Measurements from ENCODE around the gene MVK. TPM values are rescaled to one million over a fixed set of nuclear protein-coding genes. Genes with fewer than 3 reads are reported as not detected.

MVK gene
- total RNA-seq, 1 experiment from 2014 or later, result 50.8 TPM

DNA sequence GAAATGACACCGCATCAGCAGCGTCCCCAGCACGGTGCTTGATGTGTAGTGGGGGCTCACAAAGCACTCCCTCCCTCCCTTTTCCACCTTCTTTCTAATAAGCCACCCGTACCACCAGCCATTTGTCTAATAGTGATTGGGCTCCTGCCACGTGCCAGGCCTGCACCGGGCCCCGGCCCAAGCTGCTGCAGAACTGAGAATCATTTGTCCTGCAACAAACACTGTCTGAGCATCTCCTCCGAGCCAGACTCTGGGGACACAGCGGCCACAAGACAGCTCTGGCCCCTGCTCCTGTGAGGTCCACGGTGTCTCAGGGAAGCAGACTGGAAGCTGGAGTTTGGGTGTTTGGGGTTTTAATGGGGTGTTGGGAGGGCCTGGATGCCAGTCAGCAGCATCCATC is 43.9 kb downstream of the MVK start:
- no peaks in the 10 kb centered on the region for H3F3A ChIP-seq (ENCODE audit: insufficient read depth, low read depth)
- intact Hi-C loops (cut with micrococcal nuclease; ENCODE audit: unreplicated experiment), result no loop called here
- BruUV-seq (replicated peaks), result no TSS peak
- H4K20me1 ChIP-seq (ENCODE audit: insufficient read depth), result no peaks in the 10 kb centered on the region
- H3K4me1 ChIP-seq (replicated peaks; ENCODE audit: insufficient read depth), result no peaks in the 10 kb centered on the region
- ChIA-PET CTCF (no interaction called here), POLR2A (ENCODE audit: unreplicated experiment) (no interaction called here)
- H3K9me2 ChIP-seq (ENCODE audit: insufficient read depth), result no peaks in the 10 kb centered on the region
- no peak overlapping the region for H3K4me2 ChIP-seq
- no peaks in the 10 kb centered on the region for H3K9me3 ChIP-seq (ENCODE audit: insufficient read depth, low read depth)
- H2AFZ ChIP-seq, result no peak overlapping the region
- H3K27me3 ChIP-seq (ENCODE audit: insufficient read depth, low read depth), result peaks cover 91% of the 10 kb centered on the region
- no peak overlapping the region for H3K27ac ChIP-seq
- H3K36me3 ChIP-seq (ENCODE audit: low read depth), result no peaks in the 10 kb centered on the region
- no peak overlapping the region for H3K4me3 ChIP-seq
- no peak for TF ChIP-seq EZH2 (IDR thresholded peaks at IDR 0.05; ENCODE audit: low read depth)
- TF ChIP-seq, protein P1, sequence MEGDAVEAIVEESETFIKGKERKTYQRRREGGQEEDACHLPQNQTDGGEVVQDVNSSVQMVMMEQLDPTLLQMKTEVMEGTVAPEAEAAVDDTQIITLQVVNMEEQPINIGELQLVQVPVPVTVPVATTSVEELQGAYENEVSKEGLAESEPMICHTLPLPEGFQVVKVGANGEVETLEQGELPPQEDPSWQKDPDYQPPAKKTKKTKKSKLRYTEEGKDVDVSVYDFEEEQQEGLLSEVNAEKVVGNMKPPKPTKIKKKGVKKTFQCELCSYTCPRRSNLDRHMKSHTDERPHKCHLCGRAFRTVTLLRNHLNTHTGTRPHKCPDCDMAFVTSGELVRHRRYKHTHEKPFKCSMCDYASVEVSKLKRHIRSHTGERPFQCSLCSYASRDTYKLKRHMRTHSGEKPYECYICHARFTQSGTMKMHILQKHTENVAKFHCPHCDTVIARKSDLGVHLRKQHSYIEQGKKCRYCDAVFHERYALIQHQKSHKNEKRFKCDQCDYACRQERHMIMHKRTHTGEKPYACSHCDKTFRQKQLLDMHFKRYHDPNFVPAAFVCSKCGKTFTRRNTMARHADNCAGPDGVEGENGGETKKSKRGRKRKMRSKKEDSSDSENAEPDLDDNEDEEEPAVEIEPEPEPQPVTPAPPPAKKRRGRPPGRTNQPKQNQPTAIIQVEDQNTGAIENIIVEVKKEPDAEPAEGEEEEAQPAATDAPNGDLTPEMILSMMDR (conservative IDR thresholded peaks at IDR 0.05), result no peak
- H3K79me2 ChIP-seq (ENCODE audit: low read depth), result no peaks in the 10 kb centered on the region
- DNase-seq, result no peak

DNA sequence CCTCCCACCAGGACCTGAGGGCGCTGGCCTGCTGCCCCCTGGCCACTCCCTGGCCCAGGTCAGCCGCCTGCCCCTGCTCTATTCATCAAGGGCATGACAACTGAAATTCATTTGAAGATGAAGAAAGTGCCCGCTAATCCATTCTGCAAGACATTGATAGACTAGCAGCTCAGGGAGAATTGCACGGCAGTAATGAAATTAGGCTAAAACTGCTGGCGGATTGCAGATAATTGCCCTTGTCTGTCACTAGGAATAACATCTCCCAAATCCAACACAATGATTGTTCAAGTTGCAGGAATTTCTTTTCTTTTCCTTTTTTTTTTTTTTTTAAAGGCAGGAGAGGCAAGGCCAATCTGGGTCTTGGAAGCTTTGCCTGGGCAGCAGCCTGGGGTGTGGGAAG is 44.5 kb downstream of the MVK start:
- no peaks in the 10 kb centered on the region for H3K79me2 ChIP-seq (ENCODE audit: low read depth)
- no peak for DNase-seq
- no peak overlapping the region for H3K27ac ChIP-seq
- BruUV-seq (replicated peaks), result no TSS peak
- H3K9me3 ChIP-seq (ENCODE audit: insufficient read depth, low read depth), result no peaks in the 10 kb centered on the region
- no peaks in the 10 kb centered on the region for H3K4me1 ChIP-seq (replicated peaks; ENCODE audit: insufficient read depth)
- no peak overlapping the region for H2AFZ ChIP-seq
- ChIA-PET CTCF (no interaction called here), POLR2A (ENCODE audit: unreplicated experiment) (no interaction called here)
- no peaks in the 10 kb centered on the region for H3F3A ChIP-seq (ENCODE audit: insufficient read depth, low read depth)
- H3K4me2 ChIP-seq, result no peak overlapping the region
- no peak overlapping the region for H3K4me3 ChIP-seq
- no peaks in the 10 kb centered on the region for H4K20me1 ChIP-seq (ENCODE audit: insufficient read depth)
- intact Hi-C loops (cut with micrococcal nuclease; ENCODE audit: unreplicated experiment), result no loop called here
- H3K36me3 ChIP-seq (ENCODE audit: low read depth), result no peaks in the 10 kb centered on the region
- TF ChIP-seq, protein P1 (conservative IDR thresholded peaks at IDR 0.05), result no peak
- no peak for TF ChIP-seq EZH2 (IDR thresholded peaks at IDR 0.05; ENCODE audit: low read depth)
- H3K27me3 ChIP-seq (ENCODE audit: insufficient read depth, low read depth), result peaks cover 88% of the 10 kb centered on the region
- H3K9me2 ChIP-seq (ENCODE audit: insufficient read depth), result no peaks in the 10 kb centered on the region

GRCh38 chr12:109619002-109619604 is 45.5 kb downstream of the MVK start:
- no peaks in the 10 kb centered on the region for H3K36me3 ChIP-seq (ENCODE audit: low read depth)
- BruUV-seq (replicated peaks), result no TSS peak
- no peaks in the 10 kb centered on the region for H3K9me3 ChIP-seq (ENCODE audit: insufficient read depth, low read depth)
- no peak overlapping the region for H3K4me3 ChIP-seq
- H4K20me1 ChIP-seq (ENCODE audit: insufficient read depth), result no peaks in the 10 kb centered on the region
- no peaks in the 10 kb centered on the region for H3K9me2 ChIP-seq (ENCODE audit: insufficient read depth)
- H3F3A ChIP-seq (ENCODE audit: insufficient read depth, low read depth), result no peaks in the 10 kb centered on the region
- intact Hi-C loops (cut with micrococcal nuclease; ENCODE audit: unreplicated experiment), result no loop called here
- H3K79me2 ChIP-seq (ENCODE audit: low read depth), result no peaks in the 10 kb centered on the region
- DNase-seq, result no peak
- ChIA-PET POLR2A (ENCODE audit: unreplicated experiment) (no interaction called here), CTCF (no interaction called here)
- no peak overlapping the region for H3K4me2 ChIP-seq
- H3K27me3 ChIP-seq (ENCODE audit: insufficient read depth, low read depth), result peaks cover 78% of the 10 kb centered on the region
- H3K4me1 ChIP-seq (replicated peaks; ENCODE audit: insufficient read depth), result no peaks in the 10 kb centered on the region
- no peak overlapping the region for H2AFZ ChIP-seq
- no peak overlapping the region for H3K27ac ChIP-seq
- no peak for TF ChIP-seq EZH2 (IDR thresholded peaks at IDR 0.05; ENCODE audit: low read depth)
- TF ChIP-seq, protein P1 (conservative IDR thresholded peaks at IDR 0.05), result no peak

Measured in PC-9 (cell line).